Mesendoderm (in vitro differentiated cells): ENCODE data around the gene MSL3B.

ENCODE experiments used
- DNase-seq: peaks from one replicate; pipeline ENCODE4 v3.0.0; 2013
- H2AK5ac ChIP-seq: 2 replicates; pipeline ENCODE4 v1.6.1; 2013; ENCODE audit warnings: low read length, inconsistent platforms
- H2BK120ac ChIP-seq: 2 replicates; pipeline ENCODE4 v1.6.1; 2013; ENCODE audit warnings: low read depth, mild to moderate bottlenecking, low read length, moderate library complexity, mixed read lengths
- H2BK15ac ChIP-seq: replicated peaks from 2 replicates; pipeline ENCODE4 v1.6.1; 2013; ENCODE audit warnings: low read depth, mild to moderate bottlenecking, moderate library complexity
- H2BK5ac ChIP-seq: 2 replicates; pipeline ENCODE4 v1.6.1; 2013; ENCODE audit warnings: low read length, inconsistent platforms
- H3K18ac ChIP-seq: 2 replicates; pipeline ENCODE4 v1.6.1; 2013; ENCODE audit warnings: mild to moderate bottlenecking, low read length, mixed read lengths
- H3K23ac ChIP-seq: one replicate; pipeline ENCODE4 v1.6.1; 2013; ENCODE audit warnings: low read length
- H3K27ac ChIP-seq: 2 replicates; pipeline ENCODE4 v1.5.1; 2013; ENCODE audit warnings: low read depth, mild to moderate bottlenecking, inconsistent platforms, low read length, moderate library complexity
- H3K27me3 ChIP-seq: 2 replicates; pipeline ENCODE4 v1.6.1; 2013; ENCODE audit warnings: low read length, control low read depth, mild to moderate bottlenecking, inconsistent platforms; ENCODE audit not compliant: insufficient read depth, poor library complexity
- H3K36me3 ChIP-seq: 2 replicates; pipeline ENCODE4 v1.6.1; 2013; ENCODE audit warnings: low read length, inconsistent platforms; ENCODE audit not compliant: control insufficient read depth, insufficient read depth
- H3K4ac ChIP-seq: one replicate; pipeline ENCODE4 v1.6.1; 2013; ENCODE audit warnings: low read depth, mild to moderate bottlenecking, low read length, moderate library complexity
- H3K4me1 ChIP-seq: 2 replicates; pipeline ENCODE4 v1.6.1; 2013; ENCODE audit warnings: low read depth, low read length, inconsistent platforms; ENCODE audit not compliant: control insufficient read depth
- H3K4me2 ChIP-seq: 2 replicates; pipeline ENCODE4 v1.6.1; 2013; ENCODE audit warnings: low read length
- H3K4me3 ChIP-seq: 2 replicates; pipeline ENCODE4 v1.5.1; 2013; ENCODE audit warnings: mild to moderate bottlenecking, low read length
- H3K56ac ChIP-seq: one replicate; pipeline ENCODE4 v1.6.1; 2013; ENCODE audit warnings: low read length
- H3K79me1 ChIP-seq: 2 replicates; pipeline ENCODE4 v1.6.1; 2013; ENCODE audit warnings: low read length, inconsistent platforms
- H3K79me2 ChIP-seq: 2 replicates; pipeline ENCODE4 v1.6.1; 2013; ENCODE audit warnings: mild to moderate bottlenecking, low read length; ENCODE audit not compliant: control insufficient read depth, insufficient read depth
- H3K9ac ChIP-seq: 2 replicates; pipeline ENCODE4 v1.6.1; 2013; ENCODE audit warnings: low read length, inconsistent platforms
- H4K5ac ChIP-seq: one replicate; pipeline ENCODE4 v1.6.1; 2013; ENCODE audit warnings: low read length
- H4K8ac ChIP-seq: one replicate; pipeline ENCODE4 v1.6.1; 2013; ENCODE audit warnings: low read depth, mild to moderate bottlenecking, control low read depth, low read length, moderate library complexity
- WGBS: extraction: QIAGEN DNeasy Blood & Tissue Kit; methylation state at CpG from one replicate; pipeline ENCODE4 v1.1.7; 2013; ENCODE audit warnings: low lambda C conversion rate, missing lambda C conversion rate; ENCODE audit not compliant: insufficient coverage; ENCODE audit errors: extremely low coverage; 5-methylcytosine and 5-hydroxymethylcytosine counted together

MSL3B gene

GRCh38 chr2:233857511-233858141, 10.6 kb downstream of the MSL3B start:
- Histone ChIP-seq H4K8ac (no peak overlapping the region), H3K4me2 (no peak overlapping the region), H3K4ac (no peak overlapping the region), H2BK15ac (no peak overlapping the region), H2BK120ac (no peak overlapping the region), H3K23ac (no peak overlapping the region), H2BK5ac (no peak overlapping the region), H3K18ac (no peak overlapping the region), H3K27me3 (no peaks in the 10 kb centered on the region), H3K27ac (no peak overlapping the region), H3K36me3 (no peaks in the 10 kb centered on the region), H3K79me2 (peaks cover 16% of the 10 kb centered on the region), H3K56ac (no peak overlapping the region), H3K4me1 (peaks cover 4% of the 10 kb centered on the region), H4K5ac (no peak overlapping the region), H3K79me1 (peaks cover 3% of the 10 kb centered on the region), H3K4me3 (no peak overlapping the region), H3K9ac (no peak overlapping the region), H2AK5ac (no peak overlapping the region)
- WGBS, result no CpG with 5 or more reads among the region's 9 CpGs
- peak; percentile 64 for DNase-seq

GRCh38 chr2:233856184-233856583, 12.0 kb downstream of the MSL3B start:
- no peak for DNase-seq
- Histone ChIP-seq H3K9ac (no peak overlapping the region), H3K79me2 (peaks cover 26% of the 10 kb centered on the region), H2AK5ac (no peak overlapping the region), H3K79me1 (peaks cover 11% of the 10 kb centered on the region), H2BK5ac (no peak overlapping the region), H2BK120ac (no peak overlapping the region), H3K4me1 (peaks cover 4% of the 10 kb centered on the region), H3K27ac (no peak overlapping the region), H3K27me3 (no peaks in the 10 kb centered on the region), H3K23ac (no peak overlapping the region), H3K18ac (no peak overlapping the region), H3K4ac (no peak overlapping the region), H3K4me2 (no peak overlapping the region), H4K5ac (no peak overlapping the region), H3K56ac (no peak overlapping the region), H2BK15ac (no peak overlapping the region), H3K4me3 (no peak overlapping the region), H3K36me3 (peaks cover 7% of the 10 kb centered on the region), H4K8ac (no peak overlapping the region)
- no CpG with 5 or more reads among the region's 5 CpGs for WGBS

GRCh38 chr2:233855345-233855744, 12.8 kb downstream of the MSL3B start:
- H3K27ac ChIP-seq, result no peak overlapping the region
- no CpG with 5 or more reads among the region's 5 CpGs for WGBS
- no peak overlapping the region for H3K4me3 ChIP-seq

DNA sequence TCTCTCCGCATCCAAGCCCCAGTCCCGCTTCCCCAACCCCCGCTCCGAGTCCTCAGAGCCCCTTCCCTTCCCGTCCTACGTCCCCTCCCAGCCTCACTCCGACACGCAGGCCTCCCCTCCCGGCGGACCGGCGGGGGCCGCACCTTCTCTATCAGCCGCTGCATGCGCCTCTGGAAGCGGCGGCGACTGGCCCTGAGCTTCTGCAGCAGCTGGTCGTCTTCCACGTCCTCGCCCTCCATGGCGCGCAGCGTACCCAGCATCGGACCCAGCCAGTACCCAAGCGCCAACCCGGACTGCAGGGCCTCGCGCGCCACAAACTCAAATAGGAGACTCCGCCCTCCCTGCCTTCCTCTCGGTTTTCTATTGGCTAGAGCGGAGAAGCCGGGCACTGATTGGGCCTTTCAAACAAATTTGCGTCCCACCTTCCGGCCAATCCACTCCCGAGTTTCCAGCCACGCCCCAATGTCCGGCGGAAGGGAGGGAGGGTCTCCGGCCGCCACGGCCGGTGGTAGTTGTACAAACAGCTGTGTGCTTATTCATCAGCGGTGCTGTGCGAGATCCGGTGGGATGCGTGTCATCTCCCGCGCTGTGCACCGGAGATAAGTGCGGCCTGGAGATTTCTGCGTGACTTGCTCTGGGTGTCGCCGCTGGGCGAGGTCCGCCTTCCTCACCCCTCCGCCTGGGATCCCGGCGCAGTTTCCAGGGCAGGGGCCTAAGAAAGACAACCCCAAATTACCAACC, 13.8 kb downstream of the MSL3B start, which contains the start of gene HJURP:
HJURP (minus strand) TSS at position 295 of the 741 bp plus-strand sequence; CDS start at position 260, 35 bp downstream.
- DNase-seq, result peak; percentile 98
- peak within 1 kb of the TSS; percentile 97 for H3K23ac ChIP-seq
- H3K27ac ChIP-seq, result peak within 1 kb of the TSS; percentile 51
- H3K4me1 ChIP-seq, result peaks cover 4% of the 10 kb centered on the region
- H3K18ac ChIP-seq, result peak within 1 kb of the TSS; percentile 53
- peak within 1 kb of the TSS; percentile 73 for H3K4me2 ChIP-seq
- H3K27me3 ChIP-seq, result no peaks in the 10 kb centered on the region
- H3K36me3 ChIP-seq, result peaks cover 16% of the 10 kb centered on the region
- peak within 1 kb of the TSS; percentile 64 for H3K4me3 ChIP-seq
- no peak within 1 kb of the TSS for H2BK120ac ChIP-seq
- WGBS, result no CpG with 5 or more reads among the region's 60 CpGs
- H3K9ac ChIP-seq, result peak within 1 kb of the TSS; percentile 99
- peaks cover 36% of the 10 kb centered on the region for H3K79me2 ChIP-seq
- H2AK5ac ChIP-seq, result no peak within 1 kb of the TSS
- H3K4ac ChIP-seq, result peak within 1 kb of the TSS; percentile 40
- H4K8ac ChIP-seq, result peak within 1 kb of the TSS; percentile 79
- peak within 1 kb of the TSS; percentile 99 for H3K56ac ChIP-seq
- no peak within 1 kb of the TSS for H4K5ac ChIP-seq
- H2BK15ac ChIP-seq, result no peak within 1 kb of the TSS
- H2BK5ac ChIP-seq, result peak within 1 kb of the TSS; percentile 87
- peaks cover 22% of the 10 kb centered on the region for H3K79me1 ChIP-seq

More at GRCh38 chr2:233855345-233855744, 12.8 kb downstream of the MSL3B start:
- no peak overlapping the region for H2BK120ac ChIP-seq
- H4K5ac ChIP-seq, result no peak overlapping the region
- H3K36me3 ChIP-seq, result peaks cover 11% of the 10 kb centered on the region
- no peak overlapping the region for H4K8ac ChIP-seq
- DNase-seq, result no peak
- H3K56ac ChIP-seq, result no peak overlapping the region
- no peak overlapping the region for H2AK5ac ChIP-seq
- no peak overlapping the region for H2BK5ac ChIP-seq
- no peak overlapping the region for H3K4ac ChIP-seq
- peaks cover 30% of the 10 kb centered on the region for H3K79me2 ChIP-seq
- no peak overlapping the region for H3K18ac ChIP-seq
- no peak overlapping the region for H3K4me2 ChIP-seq
- H3K9ac ChIP-seq, result no peak overlapping the region
- peaks cover 18% of the 10 kb centered on the region for H3K79me1 ChIP-seq
- no peak overlapping the region for H2BK15ac ChIP-seq
- H3K27me3 ChIP-seq, result no peaks in the 10 kb centered on the region
- H3K4me1 ChIP-seq, result peaks cover 4% of the 10 kb centered on the region
- no peak overlapping the region for H3K23ac ChIP-seq

DNA sequence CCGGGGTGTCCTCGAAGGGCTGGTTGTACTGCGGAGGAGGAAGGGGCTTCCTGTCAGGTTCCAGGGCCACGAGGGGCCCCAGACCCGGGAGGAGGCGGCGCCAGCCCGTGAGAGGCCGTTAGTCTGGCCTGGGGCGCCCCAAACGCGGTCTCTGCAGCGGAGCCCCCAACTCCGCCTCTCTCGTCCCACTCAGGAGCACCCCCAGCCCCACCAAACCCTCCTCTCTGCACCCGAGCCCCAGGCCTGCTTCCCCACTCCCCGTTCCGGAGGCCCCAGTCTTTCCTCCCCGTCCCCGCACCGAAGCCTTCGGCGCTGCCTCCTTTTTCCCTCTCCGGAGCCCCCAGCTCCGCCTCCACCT, 14.3 kb downstream of the MSL3B start:
- peak overlapping the region; percentile 73 for H3K4me2 ChIP-seq
- H3K4me3 ChIP-seq, result peak overlapping the region; percentile 40
- peak overlapping the region; percentile 40 for H3K4ac ChIP-seq
- no peak overlapping the region for H2AK5ac ChIP-seq
- DNase-seq, result no peak
- no peak overlapping the region for H4K5ac ChIP-seq
- peak overlapping the region; percentile 98 for H3K56ac ChIP-seq
- H3K27me3 ChIP-seq, result no peaks in the 10 kb centered on the region
- no CpG with 5 or more reads among the region's 25 CpGs for WGBS
- H3K79me2 ChIP-seq, result peaks cover 37% of the 10 kb centered on the region
- no peak overlapping the region for H3K27ac ChIP-seq
- H3K36me3 ChIP-seq, result peaks cover 20% of the 10 kb centered on the region
- H2BK15ac ChIP-seq, result no peak overlapping the region
- peaks cover 24% of the 10 kb centered on the region for H3K79me1 ChIP-seq
- peaks cover 4% of the 10 kb centered on the region for H3K4me1 ChIP-seq
- peak overlapping the region; percentile 53 for H3K18ac ChIP-seq
- H3K23ac ChIP-seq, result no peak overlapping the region
- no peak overlapping the region for H2BK120ac ChIP-seq
- peak overlapping the region; percentile 99 for H3K9ac ChIP-seq
- no peak overlapping the region for H4K8ac ChIP-seq
- H2BK5ac ChIP-seq, result peak overlapping the region; percentile 87
